Measurements from ENCODE around the gene PROSER3. TPM values are rescaled to one million over a fixed set of nuclear protein-coding genes. Genes with fewer than 3 reads are reported as not detected.

The PROSER3 gene
- total and polyA plus RNA-seq, 2 donors (not counting 1 experiment from before 2014, with no cell fraction given), result 26.0 to 61.0 TPM

GRCh38 chr19:35753634-35754369 is 4.2 kb upstream of the PROSER3 start:
- peaks cover 31 to 36% of the 10 kb centered on the region in 2 donors for H3K4me1 ChIP-seq (ENCODE audit: control insufficient read depth in 2 of 2, insufficient read depth in 2 of 2, low read length in 2 of 2)
- Mint-ChIP-seq H3K9me3 (ENCODE audit: insufficient read depth) (no peaks in the 10 kb centered on the region), H3K4me3 (no peak overlapping the region), H3K4me1 (peaks cover 38% of the 10 kb centered on the region), H3K27ac (no peak overlapping the region), H3K27me3 (peaks cover 17% of the 10 kb centered on the region)
- H3K9me3 ChIP-seq (ENCODE audit: control extremely low read depth in 1 of 3, control insufficient read depth in 2 of 3, insufficient read depth in 1 of 3, low read length in 2 of 3), result peaks cover 0 to 10% (median 0%) of the 10 kb centered on the region in 3 donors
- 95% methylated on average over 19 of the region's 20 CpGs for WGBS (ENCODE audit: insufficient coverage)
- H2AFZ ChIP-seq (ENCODE audit: insufficient read depth, low read depth, low read length, poor library complexity, severe bottlenecking), result no peak overlapping the region
- H3K9ac ChIP-seq (ENCODE audit: low read length), result no peak overlapping the region
- H3K79me2 ChIP-seq (ENCODE audit: control insufficient read depth, insufficient read depth, low read length), result peaks cover 25% of the 10 kb centered on the region
- DNase-seq (no peak), ATAC-seq (ENCODE audit: low read depth) (no peak)
- no peak overlapping the region for H3K27ac ChIP-seq (ENCODE audit: low read length in 2 of 2)
- H3K4me3 ChIP-seq (ENCODE audit: control extremely low read depth in 1 of 5, extremely low read depth in 1 of 5, insufficient read depth in 1 of 5, low read depth in 2 of 5, low read length in 4 of 5), result no peak overlapping the region
- CTCF ChIA-PET, result interaction anchor here (1.0 kb wide), 1 partner anchor 59 kb away, joined by 3 read pairs; no protein-coding TSS in a partner anchor
- POLR2A ChIA-PET, result interaction anchor here (0.6 kb wide), 1 partner anchor 591 kb away, joined by 4 read pairs; no protein-coding TSS in a partner anchor
- peaks cover 4% of the 10 kb centered on the region for H4K20me1 ChIP-seq (ENCODE audit: control insufficient read depth, insufficient read depth, low read length, poor library complexity, severe bottlenecking)
- peaks cover 0 to 26% (median 10%) of the 10 kb centered on the region in 4 experiments for H3K27me3 ChIP-seq (replicated peaks in 1 of 4; ENCODE audit: control extremely low read depth in 1 of 4, control insufficient read depth in 3 of 4, insufficient read depth in 4 of 4, low read length in 3 of 4)
- intact Hi-C loops (cut with micrococcal nuclease), result no loop called here
- TF ChIP-seq CTCF (IDR thresholded peaks at IDR 0.05) (no peak), EZH2 (IDR thresholded peaks at IDR 0.05; ENCODE audit: borderline replicate concordance, insufficient read depth, low read depth, low read length, poor library complexity, severe bottlenecking) (no peak)
- H3K4me2 ChIP-seq (replicated peaks; ENCODE audit: low read depth, low read length, poor library complexity, severe bottlenecking), result no peak overlapping the region
- H3K36me3 ChIP-seq (replicated peaks in 1 of 2; ENCODE audit: control extremely low read depth in 1 of 2, control insufficient read depth in 1 of 2, extremely low read depth in 1 of 2, insufficient read depth in 2 of 2, low read length in 1 of 2), result peaks cover 0 to 20% of the 10 kb centered on the region in 2 experiments

Measured in B cell (primary cell).